ENCODE data around the gene SNAP47.

SNAP47 gene

GRCh38 chr1:227732586-227733308 lies 2.5 kb upstream of the SNAP47 start:
- DNase-seq = no peak

GRCh38 chr1:227733309-227733705 lies 1.9 kb upstream of the SNAP47 start:
- no peak for DNase-seq

- DNase-seq = no peak
Measured at GRCh38 chr1:227733751-227734545, 1.3 kb upstream of the SNAP47 start.

GRCh38 chr1:227734546-227734855 lies 734 bp upstream of the SNAP47 start:
- DNase-seq = no peak

GRCh38 chr1:227735539-227736285 lies 477 bp downstream of the SNAP47 start:
- no peak for DNase-seq

- no peak for DNase-seq
Measured at GRCh38 chr1:227736814-227737432, 1.7 kb downstream of the SNAP47 start.

- no peak for DNase-seq
Measured at GRCh38 chr1:227738820-227739219, 3.6 kb downstream of the SNAP47 start.

- DNase-seq = no peak
Measured at GRCh38 chr1:227739636-227740035, 4.4 kb downstream of the SNAP47 start.

GRCh38 chr1:227740401-227740960 lies 5.2 kb downstream of the SNAP47 start:
- no peak for DNase-seq

GRCh38 chr1:227741166-227741870 lies 6.1 kb downstream of the SNAP47 start:
- DNase-seq = no peak

- no peak for DNase-seq
Measured at GRCh38 chr1:227742738-227743715, 7.8 kb downstream of the SNAP47 start.

GRCh38 chr1:227744668-227745067 lies 9.4 kb downstream of the SNAP47 start:
- no peak for DNase-seq

GRCh38 chr1:227745568-227746265 lies 10.5 kb downstream of the SNAP47 start:
- DNase-seq = no peak

- no peak for DNase-seq
Measured at GRCh38 chr1:227746676-227747075, 11.4 kb downstream of the SNAP47 start.

GRCh38 chr1:227747382-227747781 lies 12.1 kb downstream of the SNAP47 start:
- DNase-seq = no peak

GRCh38 chr1:227747948-227748495 lies 12.8 kb downstream of the SNAP47 start:
- no peak for DNase-seq

- no peak for DNase-seq
Measured at GRCh38 chr1:227748496-227749182, 13.4 kb downstream of the SNAP47 start.

GRCh38 chr1:227749225-227749624 lies 14.0 kb downstream of the SNAP47 start:
- DNase-seq = no peak

- no peak for DNase-seq
Measured at GRCh38 chr1:227749916-227750710, 14.9 kb downstream of the SNAP47 start.

Data from stimulated activated CD4-positive, alpha-beta T cell treated with anti-CD3 and anti-CD28 coated beads, Interleukin-4, amount 100 ng/mL, for 24 hours (primary cell).